Glomerular visceral epithelial cell (primary cell): Measurements from ENCODE around the gene STYXL1.

Experiments
- DNase-seq: peaks from one replicate; pipeline ENCODE4 v3.0.0-alpha.2; 2016; ENCODE audit errors: extremely low spot score

The STYXL1 gene

GRCh38 chr7:75992083-75992755, 55.6 kb downstream of the STYXL1 start:
- no peak for DNase-seq

- DNase-seq = no peak
Measured at GRCh38 chr7:75991531-75992082, 56.2 kb downstream of the STYXL1 start.

DNA sequence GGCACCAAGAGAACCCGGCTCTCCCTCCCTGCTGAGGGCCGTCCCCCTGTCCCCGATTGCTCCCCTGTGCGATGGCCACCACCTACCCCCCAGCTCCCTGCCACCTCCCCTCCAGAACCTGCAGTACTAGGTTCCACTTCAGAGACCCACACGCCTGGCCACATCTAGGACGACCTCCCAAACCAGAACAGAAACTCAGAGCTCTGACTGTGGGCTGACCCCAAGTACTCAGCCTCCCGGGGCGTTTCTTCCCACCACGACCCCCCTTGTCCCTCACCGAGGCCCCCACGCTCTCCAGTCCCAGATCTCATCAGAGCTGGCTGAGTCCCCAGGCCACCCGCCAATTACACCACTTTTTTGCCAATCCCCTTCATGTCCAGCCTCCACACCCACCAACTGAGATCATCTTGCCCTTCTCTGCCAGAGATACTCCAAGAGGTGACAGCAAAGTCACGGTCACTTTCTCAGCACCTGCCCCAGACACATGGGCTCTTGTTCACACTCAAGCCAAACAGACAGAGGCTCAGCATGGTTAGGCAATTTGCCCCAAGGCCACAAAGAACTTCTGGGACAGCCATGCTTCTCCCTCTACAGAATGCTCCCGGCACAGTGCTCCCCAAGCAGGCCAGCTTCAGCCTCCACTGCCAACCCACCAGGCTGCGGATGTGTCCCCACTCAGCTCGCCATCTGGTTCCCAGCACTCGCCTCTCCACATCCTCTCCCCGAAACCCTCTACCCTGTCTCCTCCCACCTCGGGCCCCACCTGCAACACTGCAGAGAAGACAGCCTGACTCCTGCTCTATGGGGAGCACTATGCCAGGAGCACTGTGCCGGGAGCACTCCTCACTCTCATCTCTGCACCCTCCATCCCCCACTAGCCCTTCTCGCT, 58.1 kb downstream of the STYXL1 start:
- no peak for DNase-seq

DNA sequence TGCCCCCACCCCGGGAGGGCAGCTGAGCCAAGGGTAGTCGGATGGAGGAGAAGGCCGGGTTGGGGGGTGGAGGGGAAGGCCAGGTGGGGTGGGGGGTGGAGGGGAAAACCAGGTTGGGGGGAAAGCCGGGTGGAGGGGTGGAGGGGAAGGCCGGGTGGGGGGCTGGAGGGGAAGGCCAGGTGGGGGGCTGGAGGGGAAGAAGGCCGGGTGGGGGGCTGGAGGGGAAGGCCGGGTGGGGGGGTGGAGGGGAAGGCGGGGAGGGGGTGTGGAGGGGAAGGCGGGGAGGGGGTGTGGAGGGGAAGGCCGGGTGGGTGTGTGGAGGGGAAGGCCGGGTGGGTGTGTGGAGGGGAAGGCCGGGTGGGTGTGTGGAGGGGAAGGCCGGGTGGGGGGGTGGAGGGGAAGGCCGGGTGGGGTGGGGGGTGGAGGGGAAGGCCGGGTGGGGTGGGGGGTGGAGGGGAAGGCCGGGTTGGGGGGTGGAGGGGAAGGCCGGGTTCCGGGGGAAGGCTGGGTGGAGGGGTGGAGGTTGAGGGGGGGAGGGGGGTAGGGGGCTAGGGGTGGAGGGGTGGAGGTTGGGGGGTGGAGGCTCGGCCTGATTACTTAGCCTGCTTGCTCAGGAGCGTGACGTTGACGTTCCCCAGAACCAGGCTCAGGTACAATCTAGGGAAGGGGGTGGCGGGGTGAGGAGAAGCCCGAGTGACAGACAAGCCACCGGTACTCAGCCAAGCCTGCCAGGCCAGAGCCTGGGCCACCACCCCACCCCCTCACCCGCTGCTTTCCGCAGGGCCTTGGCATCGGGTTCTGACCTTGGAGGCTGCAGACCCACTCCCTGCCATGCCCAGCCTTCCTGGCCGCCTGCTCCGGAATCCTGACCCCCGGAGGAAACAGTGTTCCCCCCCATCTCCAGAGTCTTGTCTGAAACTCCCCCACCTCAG, 59.0 kb downstream of the STYXL1 start:
- no peak for DNase-seq

GRCh38 chr7:75987805-75988567, 59.8 kb downstream of the STYXL1 start:
- no peak for DNase-seq

GRCh38 chr7:75987026-75987804, 60.6 kb downstream of the STYXL1 start:
- DNase-seq = no peak

DNA sequence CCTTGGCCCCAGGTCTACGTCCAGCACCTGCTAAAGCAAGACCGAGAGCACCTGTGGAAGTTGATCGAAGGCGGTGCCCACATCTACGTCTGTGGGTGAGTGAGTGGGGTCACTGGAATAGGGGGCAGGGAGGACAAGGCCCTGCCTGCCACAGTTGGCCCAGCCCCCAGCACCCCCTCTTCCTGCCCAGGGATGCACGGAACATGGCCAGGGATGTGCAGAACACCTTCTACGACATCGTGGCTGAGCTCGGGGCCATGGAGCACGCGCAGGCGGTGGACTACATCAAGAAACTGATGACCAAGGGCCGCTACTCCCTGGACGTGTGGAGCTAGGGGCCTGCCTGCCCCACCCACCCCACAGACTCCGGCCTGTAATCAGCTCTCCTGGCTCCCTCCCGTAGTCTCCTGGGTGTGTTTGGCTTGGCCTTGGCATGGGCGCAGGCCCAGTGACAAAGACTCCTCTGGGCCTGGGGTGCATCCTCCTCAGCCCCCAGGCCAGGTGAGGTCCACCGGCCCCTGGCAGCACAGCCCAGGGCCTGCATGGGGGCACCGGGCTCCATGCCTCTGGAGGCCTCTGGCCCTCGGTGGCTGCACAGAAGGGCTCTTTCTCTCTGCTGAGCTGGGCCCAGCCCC, 61.5 kb downstream of the STYXL1 start:
- no peak for DNase-seq

DNA sequence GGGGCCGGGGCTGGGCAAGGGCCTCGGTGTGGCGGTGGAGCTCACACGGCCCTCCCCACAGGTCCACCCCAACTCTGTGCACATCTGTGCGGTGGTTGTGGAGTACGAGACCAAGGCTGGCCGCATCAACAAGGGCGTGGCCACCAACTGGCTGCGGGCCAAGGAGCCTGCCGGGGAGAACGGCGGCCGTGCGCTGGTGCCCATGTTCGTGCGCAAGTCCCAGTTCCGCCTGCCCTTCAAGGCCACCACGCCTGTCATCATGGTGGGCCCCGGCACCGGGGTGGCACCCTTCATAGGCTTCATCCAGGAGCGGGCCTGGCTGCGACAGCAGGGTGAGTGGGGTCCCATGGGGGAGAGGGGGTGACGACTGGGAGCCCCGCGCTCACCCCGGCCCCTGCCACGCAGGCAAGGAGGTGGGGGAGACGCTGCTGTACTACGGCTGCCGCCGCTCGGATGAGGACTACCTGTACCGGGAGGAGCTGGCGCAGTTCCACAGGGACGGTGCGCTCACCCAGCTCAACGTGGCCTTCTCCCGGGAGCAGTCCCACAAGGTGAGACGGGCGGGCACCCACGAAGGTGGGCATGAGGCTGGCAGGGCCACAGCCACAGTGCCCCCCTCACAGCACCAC, 62.2 kb downstream of the STYXL1 start:
- no peak for DNase-seq

GRCh38 chr7:75985009-75985517, 62.7 kb downstream of the STYXL1 start:
- no peak for DNase-seq

GRCh38 chr7:75984130-75985008, 63.4 kb downstream of the STYXL1 start:
- no peak for DNase-seq

GRCh38 chr7:75983471-75984129, 64.2 kb downstream of the STYXL1 start:
- DNase-seq = no peak

DNA sequence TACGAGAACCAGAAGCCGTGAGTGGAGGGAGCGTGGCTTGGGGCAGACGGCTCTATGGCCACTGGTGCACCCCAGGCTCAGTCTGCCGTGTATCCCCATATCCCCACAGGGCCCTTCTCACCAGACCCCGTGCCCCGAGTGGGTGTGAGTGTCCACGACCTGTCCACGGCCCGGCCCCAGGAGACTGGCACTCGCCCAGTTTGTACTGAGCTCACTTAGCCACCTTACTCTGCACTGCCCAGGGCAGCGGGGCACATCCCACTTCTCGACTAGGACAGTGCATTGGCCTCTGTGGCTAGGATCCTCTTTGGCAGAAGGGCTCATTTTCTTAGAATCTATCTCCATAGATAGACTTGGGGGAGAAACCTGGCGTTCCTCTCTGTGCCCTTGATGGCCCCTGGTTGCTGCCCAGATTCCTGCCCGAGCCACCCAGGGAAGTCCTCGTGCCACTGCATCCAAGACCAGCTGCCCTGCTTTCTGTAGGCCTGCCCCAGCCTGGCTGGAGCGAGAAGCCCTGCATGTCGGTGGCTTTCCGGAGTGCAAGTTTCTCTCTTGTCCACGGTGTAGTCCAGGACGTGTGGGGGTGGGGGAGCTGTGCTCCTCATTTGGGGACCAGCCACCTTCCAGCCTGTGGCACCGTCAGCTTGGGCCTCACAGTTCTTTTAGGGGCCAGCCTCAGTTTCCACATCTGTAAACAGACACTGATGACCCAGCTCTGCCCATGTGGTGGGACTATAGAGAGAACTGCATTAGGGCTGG, 65.3 kb downstream of the STYXL1 start:
- DNase-seq = no peak

- no peak for DNase-seq
Measured at GRCh38 chr7:75981453-75982305, 66.1 kb downstream of the STYXL1 start.

DNA sequence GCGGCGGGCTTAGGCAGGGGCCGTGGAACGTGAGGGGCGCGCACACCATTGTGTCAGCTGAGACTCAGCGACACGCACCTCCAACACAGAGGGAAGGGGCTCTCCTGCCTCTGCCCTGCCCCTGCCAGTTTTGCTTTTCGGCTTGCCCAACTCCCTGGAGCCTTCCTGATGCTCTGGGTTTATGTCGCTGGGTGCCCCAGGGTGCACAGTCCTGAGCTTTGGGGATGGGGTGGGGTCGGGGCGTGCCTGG, 66.7 kb downstream of the STYXL1 start:
- DNase-seq = no peak

DNA sequence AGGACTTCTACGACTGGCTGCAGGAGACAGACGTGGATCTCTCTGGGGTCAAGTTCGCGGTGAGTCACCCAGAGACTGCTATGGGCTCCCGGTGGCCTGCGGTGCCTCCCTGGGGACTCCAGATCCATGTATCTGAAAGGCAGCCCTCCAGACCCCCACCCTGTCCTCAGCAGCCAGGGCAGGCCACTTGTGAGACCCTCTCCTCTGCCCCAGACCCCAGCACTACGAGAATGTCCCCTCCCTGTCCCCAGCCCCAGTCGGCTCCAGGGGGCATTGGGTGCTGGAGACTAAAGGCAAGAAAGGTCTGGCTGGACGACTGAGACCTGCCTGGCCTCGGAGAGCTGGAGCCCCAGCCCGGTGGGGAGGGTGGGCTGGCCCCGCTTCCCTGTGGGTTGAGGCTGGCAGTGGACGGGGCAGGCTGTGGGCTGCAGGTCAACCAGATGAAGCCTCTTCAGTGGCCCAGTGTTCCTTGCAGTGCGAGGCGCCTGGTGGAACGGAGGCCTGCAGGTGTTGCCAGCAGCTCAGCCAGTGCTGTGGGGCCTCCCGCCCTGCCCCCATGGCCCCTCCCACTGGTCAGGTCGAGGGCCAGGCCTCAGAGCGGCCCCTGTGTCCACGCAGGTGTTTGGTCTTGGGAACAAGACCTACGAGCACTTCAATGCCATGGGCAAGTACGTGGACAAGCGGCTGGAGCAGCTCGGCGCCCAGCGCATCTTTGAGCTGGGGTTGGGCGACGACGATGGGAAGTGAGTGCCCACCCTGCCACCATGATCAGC, 67.2 kb downstream of the STYXL1 start:
- DNase-seq = no peak
